Measurements from ENCODE around the gene RBMS1.
"Not testable (repeated sequence)": the region's sequence is repeated elsewhere in the genome, so short reads cannot be mapped to it uniquely, and the experiment has no call there.

Gene RBMS1

GRCh38 chr2:160423126-160423525 is 70.5 kb downstream of the RBMS1 start:
- WGBS, 2 donors (ENCODE audit: extremely low coverage in 2 of 2, insufficient read length in 2 of 2, insufficient replicate concordance in 1 of 2), result no CpG with 5 or more reads among the region's 4 CpGs
- H3K79me1 ChIP-seq (ENCODE audit: low read depth, low read length), result no peaks in the 10 kb centered on the region
- no peak overlapping the region for H2BK120ac ChIP-seq (ENCODE audit: low read depth, low read length)
- no peaks in the 10 kb centered on the region for H3K27me3 ChIP-seq (ENCODE audit: control insufficient read depth in 3 of 3, insufficient read depth in 3 of 3, low read depth in 1 of 3, low read length in 3 of 3)
- no peak overlapping the region for H3K14ac ChIP-seq (ENCODE audit: low read length)
- no peak overlapping the region for H4K91ac ChIP-seq (ENCODE audit: low read depth, low read length, poor library complexity)
- no peak overlapping the region for H3K4me3 ChIP-seq (ENCODE audit: low read length in 2 of 2)
- no peak overlapping the region for H3K4me2 ChIP-seq (ENCODE audit: insufficient read depth, low read length, poor library complexity, severe bottlenecking)
- H2BK12ac ChIP-seq (ENCODE audit: low read length), result no peak overlapping the region
- H3K9me3 ChIP-seq (replicated peaks in 1 of 2; ENCODE audit: control insufficient read depth in 2 of 2, insufficient read depth in 1 of 2, low read depth in 1 of 2, low read length in 2 of 2), result peaks cover 0 to 3% of the 10 kb centered on the region in 2 donors
- H3K4ac ChIP-seq (ENCODE audit: low read length), result no peak overlapping the region
- H3K18ac ChIP-seq (ENCODE audit: low read length), result no peak overlapping the region
- H3K27ac ChIP-seq (replicated peaks; ENCODE audit: low read length), result no peak overlapping the region
- no peak for DNase-seq (ENCODE audit: low spot score)
- no peak overlapping the region for H3K9ac ChIP-seq (ENCODE audit: low read depth, low read length, poor library complexity)
- H3K4me1 ChIP-seq (ENCODE audit: control insufficient read depth in 2 of 2, insufficient read depth in 1 of 2, low read depth in 1 of 2, low read length in 2 of 2), result peaks cover 2 to 4% of the 10 kb centered on the region in 2 donors
- no peak overlapping the region for H3K23ac ChIP-seq (ENCODE audit: low read depth, low read length, poor library complexity)
- H2BK5ac ChIP-seq (ENCODE audit: low read length), result no peak overlapping the region
- peaks cover 0 to 9% of the 10 kb centered on the region in 2 donors for H3K36me3 ChIP-seq (replicated peaks in 1 of 2; ENCODE audit: control insufficient read depth in 2 of 2, insufficient read depth in 2 of 2, low read length in 2 of 2)
- H4K8ac ChIP-seq (ENCODE audit: low read depth, low read length), result no peak overlapping the region
- H2BK15ac ChIP-seq (ENCODE audit: low read length), result no peak overlapping the region
- no peak overlapping the region for H2AFZ ChIP-seq (ENCODE audit: low read length)
- no peak overlapping the region for H2AK5ac ChIP-seq (ENCODE audit: low read depth, low read length)

GRCh38 chr2:160421646-160422501 is 71.7 kb downstream of the RBMS1 start:
- H3K4me2 ChIP-seq (ENCODE audit: insufficient read depth, low read length, poor library complexity, severe bottlenecking); H2AFZ ChIP-seq (ENCODE audit: low read length); H3K9ac ChIP-seq (ENCODE audit: low read depth, low read length, poor library complexity); H3K79me1 ChIP-seq (ENCODE audit: low read depth, low read length); H3K14ac ChIP-seq (ENCODE audit: low read length); H2AK5ac ChIP-seq (ENCODE audit: low read depth, low read length); H3K18ac ChIP-seq (ENCODE audit: low read length); H2BK5ac ChIP-seq (ENCODE audit: low read length); H3K4ac ChIP-seq (ENCODE audit: low read length); H3K4me3 ChIP-seq (ENCODE audit: low read length in 2 of 2); H3K9me3 ChIP-seq (replicated peaks in 1 of 2; ENCODE audit: control insufficient read depth in 2 of 2, insufficient read depth in 1 of 2, low read depth in 1 of 2, low read length in 2 of 2); H2BK15ac ChIP-seq (ENCODE audit: low read length); H3K27me3 ChIP-seq (ENCODE audit: control insufficient read depth in 3 of 3, insufficient read depth in 3 of 3, low read depth in 1 of 3, low read length in 3 of 3); DNase-seq (ENCODE audit: low spot score); H2BK120ac ChIP-seq (ENCODE audit: low read depth, low read length); H4K8ac ChIP-seq (ENCODE audit: low read depth, low read length); H2BK12ac ChIP-seq (ENCODE audit: low read length); H4K91ac ChIP-seq (ENCODE audit: low read depth, low read length, poor library complexity); H3K27ac ChIP-seq (replicated peaks; ENCODE audit: low read length); H3K23ac ChIP-seq (ENCODE audit: low read depth, low read length, poor library complexity); H3K36me3 ChIP-seq (replicated peaks in 1 of 2; ENCODE audit: control insufficient read depth in 2 of 2, insufficient read depth in 2 of 2, low read length in 2 of 2): not testable (repeated sequence)
- no CpG with 5 or more reads among the region's 3 CpGs for WGBS, 2 donors (ENCODE audit: extremely low coverage in 2 of 2, insufficient read length in 2 of 2, insufficient replicate concordance in 1 of 2)
- peaks cover 6 to 11% of the 10 kb centered on the region in 2 donors for H3K4me1 ChIP-seq (ENCODE audit: control insufficient read depth in 2 of 2, insufficient read depth in 1 of 2, low read depth in 1 of 2, low read length in 2 of 2)

GRCh38 chr2:160420711-160421110 is 72.9 kb downstream of the RBMS1 start:
- Histone ChIP-seq H2BK5ac (ENCODE audit: low read length) (no peak overlapping the region), H3K79me1 (ENCODE audit: low read depth, low read length) (no peaks in the 10 kb centered on the region), H3K4me2 (ENCODE audit: insufficient read depth, low read length, poor library complexity, severe bottlenecking) (no peak overlapping the region), H2BK15ac (ENCODE audit: low read length) (no peak overlapping the region), H2BK120ac (ENCODE audit: low read depth, low read length) (no peak overlapping the region), H3K4me3 (ENCODE audit: low read length in 2 of 2) (no peak overlapping the region), H3K14ac (ENCODE audit: low read length) (no peak overlapping the region), H2AFZ (ENCODE audit: low read length) (no peak overlapping the region), H2BK12ac (ENCODE audit: low read length) (no peak overlapping the region), H3K36me3 (replicated peaks in 1 of 2; ENCODE audit: control insufficient read depth in 2 of 2, insufficient read depth in 2 of 2, low read length in 2 of 2) (no peaks in the 10 kb centered on the region), H3K4me1 (ENCODE audit: control insufficient read depth in 2 of 2, insufficient read depth in 1 of 2, low read depth in 1 of 2, low read length in 2 of 2) (peaks cover 6 to 10% of the 10 kb centered on the region in 2 donors), H3K27ac (replicated peaks; ENCODE audit: low read length) (no peak overlapping the region), H3K4ac (ENCODE audit: low read length) (no peak overlapping the region), H4K8ac (ENCODE audit: low read depth, low read length) (no peak overlapping the region), H2AK5ac (ENCODE audit: low read depth, low read length) (no peak overlapping the region), H4K91ac (ENCODE audit: low read depth, low read length, poor library complexity) (no peak overlapping the region), H3K9ac (ENCODE audit: low read depth, low read length, poor library complexity) (no peak overlapping the region), H3K9me3 (replicated peaks in 1 of 2; ENCODE audit: control insufficient read depth in 2 of 2, insufficient read depth in 1 of 2, low read depth in 1 of 2, low read length in 2 of 2) (no peaks in the 10 kb centered on the region), H3K27me3 (ENCODE audit: control insufficient read depth in 3 of 3, insufficient read depth in 3 of 3, low read depth in 1 of 3, low read length in 3 of 3) (no peaks in the 10 kb centered on the region), H3K23ac (ENCODE audit: low read depth, low read length, poor library complexity) (no peak overlapping the region), H3K18ac (ENCODE audit: low read length) (no peak overlapping the region)
- WGBS, 2 donors (ENCODE audit: extremely low coverage in 2 of 2, insufficient read length in 2 of 2, insufficient replicate concordance in 1 of 2), result no CpG with 5 or more reads among the region's 4 CpGs
- DNase-seq (ENCODE audit: low spot score), result no peak

GRCh38 chr2:160419776-160420505 is 73.7 kb downstream of the RBMS1 start:
- H2BK120ac ChIP-seq (ENCODE audit: low read depth, low read length), result no peak overlapping the region
- no peak overlapping the region for H2BK15ac ChIP-seq (ENCODE audit: low read length)
- H3K4me3 ChIP-seq (ENCODE audit: low read length in 2 of 2), result no peak overlapping the region
- H3K4me2 ChIP-seq (ENCODE audit: insufficient read depth, low read length, poor library complexity, severe bottlenecking), result no peak overlapping the region
- no peak overlapping the region for H4K91ac ChIP-seq (ENCODE audit: low read depth, low read length, poor library complexity)
- H2AFZ ChIP-seq (ENCODE audit: low read length), result no peak overlapping the region
- no peak for DNase-seq (ENCODE audit: low spot score)
- no peaks in the 10 kb centered on the region for H3K9me3 ChIP-seq (replicated peaks in 1 of 2; ENCODE audit: control insufficient read depth in 2 of 2, insufficient read depth in 1 of 2, low read depth in 1 of 2, low read length in 2 of 2)
- H2AK5ac ChIP-seq (ENCODE audit: low read depth, low read length), result no peak overlapping the region
- no peak overlapping the region for H2BK5ac ChIP-seq (ENCODE audit: low read length)
- H3K9ac ChIP-seq (ENCODE audit: low read depth, low read length, poor library complexity), result no peak overlapping the region
- no peak overlapping the region for H3K23ac ChIP-seq (ENCODE audit: low read depth, low read length, poor library complexity)
- H4K8ac ChIP-seq (ENCODE audit: low read depth, low read length), result no peak overlapping the region
- H3K14ac ChIP-seq (ENCODE audit: low read length), result no peak overlapping the region
- H3K18ac ChIP-seq (ENCODE audit: low read length), result no peak overlapping the region
- H3K4ac ChIP-seq (ENCODE audit: low read length), result no peak overlapping the region
- H3K27ac ChIP-seq (replicated peaks; ENCODE audit: low read length), result no peak overlapping the region
- no CpG with 5 or more reads among the region's 3 CpGs for WGBS, 2 donors (ENCODE audit: extremely low coverage in 2 of 2, insufficient read length in 2 of 2, insufficient replicate concordance in 1 of 2)
- peaks cover 2 to 10% of the 10 kb centered on the region in 2 donors for H3K4me1 ChIP-seq (ENCODE audit: control insufficient read depth in 2 of 2, insufficient read depth in 1 of 2, low read depth in 1 of 2, low read length in 2 of 2)
- H3K27me3 ChIP-seq (ENCODE audit: control insufficient read depth in 3 of 3, insufficient read depth in 3 of 3, low read depth in 1 of 3, low read length in 3 of 3), result no peaks in the 10 kb centered on the region
- no peaks in the 10 kb centered on the region for H3K36me3 ChIP-seq (replicated peaks in 1 of 2; ENCODE audit: control insufficient read depth in 2 of 2, insufficient read depth in 2 of 2, low read length in 2 of 2)
- H3K79me1 ChIP-seq (ENCODE audit: low read depth, low read length), result no peaks in the 10 kb centered on the region
- H2BK12ac ChIP-seq (ENCODE audit: low read length), result no peak overlapping the region
